ENCODE data around the gene STK32C. TPM values are rescaled to one million over a fixed set of nuclear protein-coding genes. Genes with fewer than 3 reads are reported as not detected.

The STK32C gene
- total and polyA plus RNA-seq, 4 donors, result 5.1 to 22.0 (median 16.3) TPM

GRCh38 chr10:132274986-132275385 is 32.8 kb downstream of the STK32C start:
- H3K9ac ChIP-seq (ENCODE audit: insufficient read depth in 1 of 2, low read length in 2 of 2), result no peak overlapping the region
- no peaks in the 10 kb centered on the region for H3K27me3 ChIP-seq (ENCODE audit: control insufficient read depth in 3 of 3, insufficient read depth in 3 of 3, low read length in 2 of 3)
- H3K4me3 ChIP-seq, result no peak overlapping the region
- no peaks in the 10 kb centered on the region for H3K9me3 ChIP-seq (ENCODE audit: control insufficient read depth in 4 of 4, insufficient read depth in 3 of 4, low read length in 3 of 4)
- H3K36me3 ChIP-seq (ENCODE audit: control insufficient read depth in 4 of 4, insufficient read depth in 4 of 4, low read length in 4 of 4), result no peaks in the 10 kb centered on the region
- TF ChIP-seq, protein P1, sequence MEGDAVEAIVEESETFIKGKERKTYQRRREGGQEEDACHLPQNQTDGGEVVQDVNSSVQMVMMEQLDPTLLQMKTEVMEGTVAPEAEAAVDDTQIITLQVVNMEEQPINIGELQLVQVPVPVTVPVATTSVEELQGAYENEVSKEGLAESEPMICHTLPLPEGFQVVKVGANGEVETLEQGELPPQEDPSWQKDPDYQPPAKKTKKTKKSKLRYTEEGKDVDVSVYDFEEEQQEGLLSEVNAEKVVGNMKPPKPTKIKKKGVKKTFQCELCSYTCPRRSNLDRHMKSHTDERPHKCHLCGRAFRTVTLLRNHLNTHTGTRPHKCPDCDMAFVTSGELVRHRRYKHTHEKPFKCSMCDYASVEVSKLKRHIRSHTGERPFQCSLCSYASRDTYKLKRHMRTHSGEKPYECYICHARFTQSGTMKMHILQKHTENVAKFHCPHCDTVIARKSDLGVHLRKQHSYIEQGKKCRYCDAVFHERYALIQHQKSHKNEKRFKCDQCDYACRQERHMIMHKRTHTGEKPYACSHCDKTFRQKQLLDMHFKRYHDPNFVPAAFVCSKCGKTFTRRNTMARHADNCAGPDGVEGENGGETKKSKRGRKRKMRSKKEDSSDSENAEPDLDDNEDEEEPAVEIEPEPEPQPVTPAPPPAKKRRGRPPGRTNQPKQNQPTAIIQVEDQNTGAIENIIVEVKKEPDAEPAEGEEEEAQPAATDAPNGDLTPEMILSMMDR (IDR thresholded peaks at IDR 0.05; ENCODE audit: control extremely low read depth, extremely low read depth), result no peak
- WGBS, 2 donors, result 91 to 94% methylated on average over 9 of the region's 9 CpGs
- H3K4me1 ChIP-seq (ENCODE audit: control insufficient read depth in 5 of 5, insufficient read depth in 5 of 5, low read length in 5 of 5), result peaks cover 0 to 16% (median 3%) of the 10 kb centered on the region in 5 donors
- ATAC-seq (ENCODE audit: insufficient read depth, low FRiP score), result no peak
- no peak overlapping the region for H3K27ac ChIP-seq (ENCODE audit: low read depth in 1 of 2, low read length in 1 of 2)
- DNase-seq, result no peak

DNA sequence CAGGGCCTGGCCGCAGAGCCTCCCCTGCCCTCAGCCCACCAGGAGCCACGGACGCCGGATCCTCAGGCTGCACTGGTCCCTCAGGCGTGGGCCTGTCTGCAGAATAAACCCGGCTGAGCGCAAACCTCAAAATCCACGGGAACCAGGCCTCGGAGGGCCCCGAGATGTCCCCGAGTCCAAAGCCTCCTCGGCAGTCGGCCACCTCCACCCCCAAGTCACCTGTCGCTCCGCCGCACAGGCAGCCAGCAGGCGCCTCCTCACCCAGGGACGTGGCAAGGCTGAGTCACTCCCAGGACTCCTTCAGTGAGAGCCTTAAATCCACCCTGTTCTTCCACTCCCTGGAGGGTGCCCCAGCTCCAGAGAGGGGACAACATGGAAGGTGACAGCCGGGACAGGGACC is 33.2 kb downstream of the STK32C start:
- DNase-seq, result no peak
- 96% methylated on average over 19 of the region's 19 CpGs for WGBS, 2 donors
- Histone ChIP-seq H3K36me3 (ENCODE audit: control insufficient read depth in 4 of 4, insufficient read depth in 4 of 4, low read length in 4 of 4) (no peaks in the 10 kb centered on the region), H3K27ac (ENCODE audit: low read depth in 1 of 2, low read length in 1 of 2) (no peak overlapping the region), H3K9ac (ENCODE audit: insufficient read depth in 1 of 2, low read length in 2 of 2) (no peak overlapping the region), H3K27me3 (ENCODE audit: control insufficient read depth in 3 of 3, insufficient read depth in 3 of 3, low read length in 2 of 3) (no peaks in the 10 kb centered on the region), H3K4me1 (ENCODE audit: control insufficient read depth in 5 of 5, insufficient read depth in 5 of 5, low read length in 5 of 5) (peaks cover 0 to 16% (median 3%) of the 10 kb centered on the region in 5 donors), H3K4me3 (no peak overlapping the region), H3K9me3 (ENCODE audit: control insufficient read depth in 4 of 4, insufficient read depth in 3 of 4, low read length in 3 of 4) (no peaks in the 10 kb centered on the region)
- ATAC-seq (ENCODE audit: insufficient read depth, low FRiP score), result no peak
- TF ChIP-seq, protein P1 (IDR thresholded peaks at IDR 0.05; ENCODE audit: control extremely low read depth, extremely low read depth), result no peak

DNA sequence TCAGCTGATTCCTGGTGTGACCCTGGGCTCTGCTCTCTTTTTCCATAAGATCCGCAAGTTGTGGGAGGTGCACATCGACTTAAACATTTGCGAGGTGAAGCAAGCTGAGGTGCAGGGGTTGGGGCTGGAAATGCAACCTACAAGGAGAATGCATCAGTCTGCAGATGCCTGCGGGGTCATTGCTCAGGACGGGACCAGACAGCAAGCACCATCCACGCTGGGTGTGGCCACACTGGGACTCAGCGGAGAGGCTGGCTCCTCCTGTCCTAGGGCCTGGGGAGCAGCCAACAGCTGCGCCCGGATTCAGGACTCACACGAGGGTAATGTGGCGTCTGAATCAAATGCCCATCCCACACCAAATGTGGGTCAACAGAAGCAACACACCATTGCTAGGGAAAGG is 33.8 kb downstream of the STK32C start:
- peaks cover 0 to 16% (median 9%) of the 10 kb centered on the region in 5 donors for H3K4me1 ChIP-seq (ENCODE audit: control insufficient read depth in 5 of 5, insufficient read depth in 5 of 5, low read length in 5 of 5)
- no peak overlapping the region for H3K27ac ChIP-seq (ENCODE audit: low read depth in 1 of 2, low read length in 1 of 2)
- 90 to 93% methylated on average over 11 of the region's 11 CpGs for WGBS, 2 donors
- TF ChIP-seq, protein P1 (IDR thresholded peaks at IDR 0.05; ENCODE audit: control extremely low read depth, extremely low read depth), result no peak
- DNase-seq, result no peak
- H3K36me3 ChIP-seq (ENCODE audit: control insufficient read depth in 4 of 4, insufficient read depth in 4 of 4, low read length in 4 of 4), result no peaks in the 10 kb centered on the region
- H3K9me3 ChIP-seq (ENCODE audit: control insufficient read depth in 4 of 4, insufficient read depth in 3 of 4, low read length in 3 of 4), result no peaks in the 10 kb centered on the region
- H3K4me3 ChIP-seq, result no peak overlapping the region
- H3K27me3 ChIP-seq (ENCODE audit: control insufficient read depth in 3 of 3, insufficient read depth in 3 of 3, low read length in 2 of 3), result no peaks in the 10 kb centered on the region
- no peak for ATAC-seq (ENCODE audit: insufficient read depth, low FRiP score)
- H3K9ac ChIP-seq (ENCODE audit: insufficient read depth in 1 of 2, low read length in 2 of 2), result no peak overlapping the region

DNA sequence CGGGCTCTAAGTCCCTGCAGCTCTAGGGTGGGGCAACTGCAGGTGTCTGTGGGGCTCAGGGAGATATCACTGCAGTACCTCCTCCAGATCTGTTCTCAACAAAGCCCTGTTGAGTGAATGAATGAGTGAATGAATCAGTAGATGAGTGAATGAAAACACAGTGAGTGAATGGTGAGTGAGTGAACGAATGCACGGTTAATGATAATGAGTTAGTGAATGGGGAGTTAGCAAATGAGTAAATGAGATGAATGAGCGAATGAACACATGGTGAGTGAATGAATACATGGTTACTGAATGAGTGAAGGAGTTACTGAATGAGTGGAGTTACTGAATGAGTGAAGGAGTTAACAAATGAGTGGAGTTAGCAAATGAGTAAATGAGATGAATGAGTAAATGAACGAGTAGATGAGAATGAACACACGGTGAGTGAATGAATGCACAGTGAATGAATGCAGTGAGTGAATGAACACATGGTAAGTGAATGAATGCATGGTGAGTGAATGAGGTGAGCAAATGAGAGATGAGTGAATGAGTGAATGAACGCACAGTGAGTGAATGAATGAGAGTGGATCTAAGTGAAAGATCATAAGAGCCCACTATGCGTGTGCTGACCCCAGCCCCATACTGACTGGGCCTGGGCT is 34.3 kb downstream of the STK32C start:
- no peaks in the 10 kb centered on the region for H3K9me3 ChIP-seq (ENCODE audit: control insufficient read depth in 4 of 4, insufficient read depth in 3 of 4, low read length in 3 of 4)
- no peak for DNase-seq
- no peak overlapping the region for H3K27ac ChIP-seq (ENCODE audit: low read depth in 1 of 2, low read length in 1 of 2)
- H3K4me1 ChIP-seq (ENCODE audit: control insufficient read depth in 5 of 5, insufficient read depth in 5 of 5, low read length in 5 of 5), result peaks cover 0 to 16% (median 9%) of the 10 kb centered on the region in 5 donors
- no peaks in the 10 kb centered on the region for H3K36me3 ChIP-seq (ENCODE audit: control insufficient read depth in 4 of 4, insufficient read depth in 4 of 4, low read length in 4 of 4)
- H3K4me3 ChIP-seq, result no peak overlapping the region
- ATAC-seq (ENCODE audit: insufficient read depth, low FRiP score), result no peak
- WGBS, 2 donors, result 91 to 93% methylated on average over 8 of the region's 8 CpGs
- no peak overlapping the region for H3K9ac ChIP-seq (ENCODE audit: insufficient read depth in 1 of 2, low read length in 2 of 2)
- TF ChIP-seq, protein P1 (IDR thresholded peaks at IDR 0.05; ENCODE audit: control extremely low read depth, extremely low read depth), result no peak
- H3K27me3 ChIP-seq (ENCODE audit: control insufficient read depth in 3 of 3, insufficient read depth in 3 of 3, low read length in 2 of 3), result no peaks in the 10 kb centered on the region
